ENCODE measurements around the gene NRL.
A peak's percentile ranks its signal among the peaks of the same experiment; 100 is the strongest.
"Not testable (repeated sequence)": the region's sequence is repeated elsewhere in the genome, so short reads cannot be mapped to it uniquely, and the experiment has no call there.

Gene NRL

DNA sequence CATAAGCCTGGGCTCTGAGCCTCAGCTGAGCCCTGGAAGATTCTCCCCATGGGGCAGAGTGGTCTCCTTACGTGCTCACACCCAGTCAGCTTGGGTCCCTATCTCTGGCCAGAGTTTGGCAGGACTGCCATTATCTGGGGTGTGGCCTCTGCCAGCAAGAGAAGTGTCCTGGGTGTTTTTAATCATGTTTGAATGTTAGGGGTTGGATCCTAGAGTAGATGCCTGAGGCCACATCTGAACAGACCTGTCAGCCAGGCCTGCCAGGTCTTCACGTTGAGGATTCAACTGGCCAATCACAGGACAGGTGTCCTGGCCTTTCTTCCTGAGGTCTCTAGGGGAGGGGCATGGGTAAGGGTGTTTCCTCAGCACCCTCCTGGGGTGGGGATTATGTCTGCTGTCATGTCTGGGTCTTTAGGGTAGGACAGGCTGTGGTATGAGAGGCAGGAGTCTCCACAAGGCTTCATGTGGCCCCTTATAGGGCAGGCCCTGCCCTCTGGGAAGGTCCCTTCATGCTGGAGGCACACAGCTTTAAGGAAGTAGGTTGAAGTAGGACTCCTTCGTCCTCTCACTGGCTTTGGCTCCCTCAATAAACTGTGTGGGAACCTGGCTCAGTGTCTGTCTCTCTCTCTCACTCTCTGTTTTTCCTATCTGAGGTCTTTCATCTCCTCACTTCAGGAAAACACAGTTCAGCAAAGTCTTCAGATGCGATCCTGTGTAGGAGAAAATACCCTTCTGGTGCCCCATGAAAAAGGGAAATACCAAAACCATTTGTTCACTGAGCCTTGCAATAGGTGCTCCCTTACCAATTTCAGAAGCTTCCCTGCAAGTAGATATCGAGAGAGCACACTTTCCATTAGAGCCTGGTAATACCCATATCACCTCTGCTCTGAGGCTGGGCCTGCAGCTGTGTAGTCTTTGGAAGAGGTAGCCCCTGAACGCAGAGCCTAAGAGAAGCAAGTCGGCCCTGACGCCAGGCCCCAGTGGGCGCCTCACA, 9.0 kb upstream of the NRL start:
- no peak for DNase-seq

DNA sequence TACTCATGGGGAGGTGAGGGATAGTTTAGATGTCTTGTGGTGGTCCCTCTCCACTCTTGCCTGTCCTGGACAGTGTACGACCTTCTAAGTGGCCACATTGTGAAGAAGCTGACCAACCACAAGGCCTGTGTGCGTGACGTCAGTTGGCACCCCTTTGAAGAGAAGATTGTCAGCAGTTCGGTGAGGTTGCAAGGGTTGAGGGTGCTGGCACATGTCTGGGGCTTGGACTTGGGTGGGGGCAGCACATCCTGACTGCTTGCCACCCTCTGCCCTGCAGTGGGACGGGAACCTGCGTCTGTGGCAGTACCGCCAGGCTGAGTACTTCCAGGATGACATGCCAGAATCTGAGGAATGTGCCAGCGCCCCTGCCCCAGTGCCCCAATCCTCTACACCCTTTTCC, 8.1 kb upstream of the NRL start:
- no peak for DNase-seq

DNA sequence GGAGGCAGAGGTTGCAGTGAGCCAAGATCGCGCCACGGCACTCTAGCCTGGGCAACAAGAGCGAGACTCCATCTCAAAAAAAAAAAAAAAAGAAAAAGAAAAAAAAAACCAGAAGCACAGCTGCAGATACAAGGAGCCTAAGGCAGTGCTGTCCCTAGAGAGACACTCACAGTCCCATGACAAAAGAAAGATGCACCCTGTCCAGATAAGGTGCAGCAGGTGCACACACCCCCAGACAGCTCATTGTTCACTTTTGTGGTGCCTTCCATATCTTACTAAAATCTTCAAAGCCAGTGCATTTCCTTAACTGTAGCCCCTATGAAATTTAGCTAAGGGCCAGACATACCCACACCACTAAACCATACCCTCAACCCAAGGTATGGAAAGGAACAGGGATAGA, 7.7 kb upstream of the NRL start:
- DNase-seq: no peak

DNA sequence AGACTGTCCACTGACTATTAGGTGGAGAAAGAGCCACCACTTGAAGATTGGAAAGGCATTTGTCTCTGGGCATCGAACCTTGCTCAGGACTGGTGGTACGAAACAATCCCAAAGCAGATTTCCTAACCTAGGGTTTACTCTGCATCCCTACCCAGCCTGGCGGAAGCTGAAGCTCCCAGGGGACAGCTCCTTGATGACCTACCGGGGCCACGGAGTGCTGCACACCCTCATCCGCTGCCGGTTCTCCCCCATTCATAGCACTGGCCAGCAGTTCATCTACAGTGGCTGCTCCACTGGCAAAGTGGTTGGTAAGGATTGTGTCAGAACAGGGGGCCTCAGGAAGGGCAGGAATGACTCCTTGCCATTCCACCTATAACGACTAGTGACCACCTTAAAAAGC, 6.5 kb upstream of the NRL start:
- no peak for DNase-seq

DNA sequence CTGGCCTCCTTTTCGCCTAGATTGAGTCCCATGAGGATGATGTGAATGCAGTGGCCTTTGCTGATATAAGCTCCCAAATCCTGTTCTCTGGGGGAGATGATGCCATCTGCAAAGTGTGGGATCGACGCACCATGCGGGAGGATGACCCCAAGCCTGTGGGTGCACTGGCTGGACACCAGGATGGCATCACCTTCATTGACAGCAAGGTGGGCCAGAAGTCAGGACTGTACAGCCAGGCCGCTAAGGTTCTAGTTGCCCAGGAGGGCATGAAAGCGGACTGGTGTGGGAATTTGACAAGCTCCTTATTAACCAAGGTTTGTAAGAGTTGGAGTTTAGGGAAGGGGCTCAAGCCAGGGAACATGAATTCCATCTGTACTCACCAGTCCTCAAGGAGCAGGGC, 4.9 kb upstream of the NRL start:
- no peak for DNase-seq

DNA sequence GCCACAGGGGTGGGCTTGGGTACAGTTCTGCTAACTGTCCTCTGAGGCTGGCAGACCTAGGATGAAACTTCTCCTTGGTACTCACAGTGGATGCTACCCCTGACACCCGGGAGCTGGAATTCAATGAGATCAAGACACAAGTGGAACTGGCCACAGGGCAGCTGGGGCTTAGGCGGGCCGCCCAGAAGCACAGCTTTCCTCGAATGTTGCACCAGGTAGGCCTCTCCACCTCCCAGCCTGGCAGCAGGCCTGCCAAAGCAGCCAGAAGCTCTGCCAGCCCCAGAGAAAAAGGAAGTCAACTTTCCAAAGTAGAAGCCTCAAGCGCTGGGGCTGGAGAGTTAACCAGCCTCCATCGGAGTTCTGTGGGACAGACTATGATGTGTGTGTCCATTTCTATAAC, 2.4 kb upstream of the NRL start:
- DNase-seq: no peak

DNA sequence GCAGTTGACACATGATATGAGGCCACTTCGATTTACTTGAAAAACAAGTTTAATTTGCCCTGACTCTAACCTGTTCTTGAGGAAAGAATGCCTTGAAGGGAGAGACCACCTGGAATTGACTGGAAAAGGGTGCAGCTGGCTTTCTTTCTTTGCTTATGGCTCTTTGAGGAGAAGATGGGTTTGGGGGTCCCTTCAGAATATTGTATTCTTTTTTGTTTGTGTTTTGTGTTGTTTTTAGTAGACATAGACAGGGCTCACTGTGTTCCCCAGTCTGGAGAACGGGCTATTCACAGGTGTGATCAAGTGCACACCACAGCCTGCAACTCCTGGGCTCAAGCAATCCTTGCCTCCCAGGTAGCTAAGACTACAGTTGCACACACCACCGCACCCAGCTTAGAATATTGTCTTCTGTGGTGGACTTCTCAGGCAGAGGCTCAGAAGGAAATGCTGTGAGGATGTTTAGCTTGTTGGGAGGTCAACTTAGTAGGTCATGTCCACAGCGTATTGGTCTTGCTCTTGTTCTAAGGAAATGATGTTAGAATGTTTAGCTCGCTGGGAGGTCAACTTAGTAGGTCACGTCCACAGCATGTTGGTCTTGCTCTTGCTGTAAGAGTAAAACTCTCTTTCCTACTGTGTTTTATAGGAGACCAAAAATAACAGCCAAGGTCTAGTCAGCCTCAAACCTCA, 1.5 kb upstream of the NRL start:
- DNase-seq: no peak

DNA sequence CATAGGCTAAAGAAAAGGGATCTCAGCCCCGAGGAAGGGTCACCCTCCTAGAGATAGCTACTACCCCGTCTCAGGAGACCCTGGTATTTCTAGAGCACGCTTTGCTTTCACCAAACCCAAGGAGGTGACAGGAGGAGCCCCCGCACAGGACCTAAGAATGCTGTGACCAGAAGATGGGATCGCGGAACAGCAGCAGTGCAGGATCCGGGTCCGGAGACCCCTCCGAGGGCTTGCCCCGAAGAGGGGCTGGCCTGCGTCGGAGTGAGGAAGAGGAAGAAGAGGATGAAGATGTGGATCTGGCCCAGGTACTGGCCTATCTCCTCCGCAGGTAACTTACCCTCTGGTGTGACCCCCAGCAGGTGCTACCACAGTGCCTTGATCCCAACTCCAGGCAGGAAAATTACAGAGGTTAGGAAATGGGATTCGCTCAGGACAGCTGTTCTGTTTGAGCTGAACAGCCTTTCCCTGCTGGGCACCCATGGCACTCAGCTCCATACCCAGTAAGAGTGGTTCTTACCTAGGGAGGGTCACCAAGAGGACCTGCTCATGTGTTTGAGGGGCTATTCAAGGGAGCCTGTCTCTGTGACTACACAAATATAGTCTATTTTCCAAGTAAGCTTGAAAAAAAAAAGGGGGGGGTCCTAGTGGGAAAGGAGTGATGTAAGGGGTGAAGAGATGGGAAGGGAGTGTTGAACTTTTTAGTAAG, 826 bp upstream of the NRL start:
- DNase-seq: no peak

DNA sequence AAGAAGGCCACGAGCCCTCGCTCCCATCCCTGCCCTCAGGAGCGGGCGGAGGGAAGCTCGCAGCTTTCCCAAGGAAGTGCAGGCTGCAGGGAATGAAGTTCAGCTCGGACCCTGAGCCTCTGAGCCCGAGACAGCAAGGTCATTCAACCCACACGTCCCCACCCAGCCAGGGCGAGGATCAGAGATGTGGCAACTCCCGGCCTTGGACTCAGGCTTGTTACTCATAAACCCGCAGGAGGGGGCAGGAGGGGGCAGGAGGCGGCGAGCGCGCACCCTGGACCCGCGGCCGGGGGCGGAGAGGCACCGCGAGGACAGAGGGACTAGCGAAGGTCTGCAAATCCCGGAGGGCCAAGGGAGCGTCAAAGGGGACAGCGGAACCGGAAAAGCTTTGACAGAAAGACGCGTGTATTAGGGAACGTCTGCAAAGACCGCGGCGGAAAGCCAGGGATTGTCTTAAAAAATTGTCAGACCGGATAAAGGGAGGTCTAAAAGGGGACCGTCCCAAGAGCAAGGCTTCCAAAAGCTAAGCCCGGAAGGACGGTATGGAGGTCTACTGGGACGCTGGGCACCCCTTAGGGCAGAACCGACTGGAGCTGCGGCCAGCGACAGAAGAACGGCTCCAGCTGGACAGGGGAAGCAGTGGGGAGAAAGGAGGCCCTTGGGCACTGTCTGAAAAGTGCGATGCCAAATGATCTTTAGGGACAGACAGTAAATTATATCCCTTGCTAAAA, 783 bp downstream of the NRL start:
- peak; percentile 92 for DNase-seq

DNA sequence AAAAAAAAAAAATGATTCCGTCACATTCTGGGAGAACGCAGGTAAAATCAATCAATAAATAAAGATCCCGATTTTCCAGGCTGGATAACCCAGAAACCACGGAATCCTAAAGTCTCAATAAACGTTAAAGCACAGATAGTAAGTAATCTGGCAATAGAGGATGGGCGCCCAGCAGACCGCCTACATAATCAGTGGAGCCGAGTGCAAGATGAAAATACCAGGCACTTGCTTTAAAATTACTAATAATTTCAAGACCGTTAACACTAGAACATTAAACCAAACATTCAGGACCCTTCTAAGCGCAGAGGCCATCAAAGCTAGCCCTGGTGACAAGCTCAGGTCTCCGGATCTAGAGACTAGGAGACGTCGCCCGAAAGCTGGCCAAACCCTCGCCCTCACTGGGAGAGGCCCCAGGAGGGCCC, 1.4 kb downstream of the NRL start:
- DNase-seq: no peak

DNA sequence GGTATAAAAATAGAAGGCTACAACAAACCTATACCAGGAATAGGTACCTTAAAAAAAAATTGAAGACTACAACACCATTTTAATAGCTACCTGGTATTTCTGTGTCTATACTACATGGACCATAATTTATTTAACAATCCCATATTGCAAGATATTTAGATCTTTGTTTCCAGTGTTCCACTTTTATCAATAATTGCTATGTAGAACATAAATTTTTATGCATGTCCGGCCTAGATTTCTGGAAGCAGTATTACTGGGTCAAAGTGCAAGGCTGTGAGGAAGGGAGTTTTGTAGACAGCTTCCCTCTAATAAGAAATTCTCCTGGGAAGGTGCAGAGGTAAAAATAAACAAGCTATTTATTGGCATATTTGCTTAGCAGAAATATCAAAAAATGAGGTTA, 4.2 kb downstream of the NRL start:
- DNase-seq: no peak

DNA sequence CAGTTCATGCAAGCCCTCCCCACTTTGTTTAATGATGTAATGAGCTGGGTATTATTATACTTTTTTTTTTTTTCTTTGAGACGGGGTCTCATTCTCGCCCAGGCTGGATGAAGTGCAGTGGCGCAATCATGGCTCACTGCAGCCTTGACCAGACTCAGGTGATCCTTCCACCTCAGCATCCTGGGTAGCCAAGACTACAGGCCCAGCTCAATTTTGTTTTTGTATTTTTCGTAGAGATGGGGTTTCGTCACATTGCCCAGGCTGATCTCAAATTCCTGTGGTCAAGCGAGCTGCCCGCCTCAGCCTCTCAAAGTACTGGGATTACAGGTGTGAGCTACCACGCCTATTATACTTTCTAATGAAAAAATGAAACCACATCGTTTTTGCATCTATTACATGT, 4.7 kb downstream of the NRL start:
- no peak for DNase-seq

DNA sequence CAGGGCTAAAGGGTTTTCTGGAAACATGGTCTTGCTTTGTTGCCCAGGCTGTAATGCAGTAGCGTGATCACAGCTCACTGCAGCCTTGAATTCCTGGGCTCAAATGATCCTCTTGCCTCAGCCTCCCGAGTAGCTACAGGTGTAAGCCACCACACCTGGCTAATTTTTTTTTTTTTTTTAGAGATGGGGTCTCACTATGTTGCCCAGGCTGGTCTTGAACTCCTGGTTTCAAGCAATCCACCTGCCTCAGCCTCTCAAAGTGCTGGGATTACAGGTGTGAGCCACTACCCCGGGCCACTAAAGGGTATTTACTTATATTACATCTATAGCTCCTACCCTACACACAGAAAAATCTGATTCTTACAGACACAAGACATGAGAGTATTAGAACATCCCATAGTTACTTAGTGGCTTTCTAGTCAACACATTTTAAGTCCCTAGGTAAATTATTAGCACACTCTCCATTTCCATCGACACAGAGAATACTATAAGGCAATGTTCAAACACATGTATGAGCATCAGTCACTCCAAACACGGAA, 6.3 kb downstream of the NRL start:
- DNase-seq: no peak

DNA sequence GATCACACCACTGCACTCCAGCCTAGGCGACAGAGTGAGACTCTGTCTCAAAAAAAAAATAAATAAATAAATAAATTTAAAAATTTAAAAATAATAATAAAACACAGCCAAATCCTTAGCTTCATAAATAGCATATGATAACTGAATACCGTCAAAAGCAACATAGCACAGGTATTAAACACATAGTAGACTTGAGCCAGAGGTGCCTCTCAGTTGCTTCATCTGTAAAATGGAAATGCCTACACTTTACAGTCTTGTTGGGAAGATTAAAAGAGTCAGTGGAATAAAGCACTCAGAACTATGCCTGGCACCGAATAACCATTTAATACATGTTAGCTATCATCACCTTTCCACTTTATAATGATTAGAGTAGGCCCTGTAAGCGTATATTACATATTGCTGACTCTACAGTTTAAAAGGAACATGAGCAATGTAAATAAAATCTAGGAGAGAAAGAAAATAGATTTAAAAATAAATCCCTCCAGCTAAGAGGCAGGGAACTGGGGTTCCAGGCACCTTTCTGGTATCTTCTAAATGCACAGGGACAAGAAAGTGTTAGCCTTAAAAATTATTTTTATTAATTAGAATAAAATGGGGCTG, 8.0 kb downstream of the NRL start:
- no peak for DNase-seq

DNA sequence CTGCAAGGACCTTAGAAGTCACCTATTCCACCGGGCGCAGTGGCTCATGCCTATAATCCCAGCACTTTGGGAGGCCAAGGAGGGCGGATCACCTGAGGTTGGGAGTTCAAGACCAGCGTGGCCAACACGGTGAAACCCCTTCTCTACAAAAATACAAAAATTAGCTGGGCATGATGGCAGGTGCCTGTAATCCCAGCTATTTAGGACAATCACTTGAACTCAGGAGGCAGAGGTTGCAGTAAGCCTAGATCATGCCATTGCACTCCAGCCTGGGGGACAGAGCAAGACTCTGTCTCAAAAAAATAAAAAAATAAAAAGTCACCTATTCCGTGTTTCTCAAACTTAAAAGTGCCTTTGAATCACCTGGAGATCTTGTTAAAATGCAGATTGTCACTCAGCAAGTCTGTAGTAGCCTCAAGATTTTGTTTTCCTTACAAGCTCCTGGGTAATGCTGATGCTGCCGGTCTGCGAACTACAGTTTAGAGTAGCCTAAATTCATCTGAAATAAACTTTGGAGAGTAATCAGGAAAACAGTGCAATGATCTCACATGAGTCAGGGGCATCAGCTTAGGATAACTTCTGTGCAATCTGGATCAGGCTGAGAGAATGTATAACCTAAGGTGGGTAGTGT, 9.0 kb downstream of the NRL start:
- not testable (repeated sequence) for DNase-seq

DNA sequence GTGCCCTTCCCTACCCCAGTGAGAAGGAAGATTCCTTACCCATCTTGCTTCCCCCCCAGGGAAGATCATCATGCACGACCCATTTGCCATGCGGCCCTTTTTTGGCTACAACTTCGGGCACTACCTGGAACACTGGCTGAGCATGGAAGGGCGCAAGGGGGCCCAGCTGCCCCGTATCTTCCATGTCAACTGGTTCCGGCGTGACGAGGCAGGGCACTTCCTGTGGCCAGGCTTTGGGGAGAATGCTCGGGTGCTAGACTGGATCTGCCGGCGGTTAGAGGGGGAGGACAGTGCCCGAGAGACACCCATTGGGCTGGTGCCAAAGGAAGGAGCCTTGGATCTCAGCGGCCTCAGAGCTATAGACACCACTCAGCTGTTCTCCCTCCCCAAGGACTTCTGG, 11.3 kb downstream of the NRL start:
- DNase-seq: no peak

DNA sequence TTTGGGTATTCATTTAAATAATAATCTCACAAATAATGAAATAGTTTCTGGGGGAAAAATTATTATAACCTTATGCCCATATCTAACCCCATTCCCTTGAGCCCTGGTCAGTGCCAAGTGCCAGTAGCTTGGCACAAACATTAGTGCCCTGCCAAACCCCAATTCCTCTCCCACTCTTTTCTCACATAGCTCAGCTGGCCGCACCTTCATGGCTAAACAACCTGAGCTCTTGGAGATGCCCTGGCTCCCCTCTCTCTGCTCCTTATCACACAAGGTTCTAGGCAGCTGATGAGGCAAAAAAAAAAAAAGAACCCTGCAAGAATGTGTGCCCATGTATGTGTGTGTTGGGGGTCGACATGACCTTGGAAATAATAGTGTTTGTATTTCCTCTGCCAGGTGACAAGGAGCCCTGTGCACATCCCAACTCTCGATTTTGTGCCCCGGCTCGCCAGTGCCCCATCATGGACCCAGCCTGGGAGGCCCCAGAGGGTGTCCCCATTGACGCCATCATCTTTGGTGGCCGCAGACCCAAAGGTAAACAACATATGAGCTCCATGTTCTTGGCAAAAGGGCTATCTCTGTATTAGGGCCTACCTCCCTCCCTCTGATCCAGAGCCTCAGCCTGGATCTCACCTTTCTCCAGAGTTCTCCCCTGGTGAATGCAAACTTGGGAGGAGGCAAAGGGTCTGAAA, 12.2 kb downstream of the NRL start:
- DNase-seq: no peak

DNA sequence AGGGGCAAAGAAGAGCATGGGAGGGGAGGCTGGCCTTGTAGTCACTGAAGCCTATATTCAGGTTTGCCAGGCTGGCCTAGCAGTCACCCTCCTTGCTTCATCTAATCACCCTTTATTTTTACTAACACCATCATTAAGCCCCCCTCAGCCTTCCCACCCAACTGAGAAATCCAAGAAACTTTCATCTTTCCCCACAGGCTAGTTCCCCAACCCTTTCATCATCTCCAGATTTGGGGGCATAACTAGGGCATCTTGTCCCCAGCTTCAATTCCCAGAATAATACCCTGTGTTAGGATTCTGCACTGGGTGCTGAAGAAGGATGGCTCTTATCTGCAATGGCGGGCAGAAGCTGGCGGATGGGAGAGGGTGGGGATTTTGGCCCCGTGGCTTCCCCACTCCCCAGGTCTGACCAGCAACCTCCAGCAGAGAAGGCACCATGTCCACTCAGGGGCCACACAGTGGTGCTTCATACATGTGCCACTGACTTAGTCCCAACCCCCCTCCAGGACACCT, 13.7 kb downstream of the NRL start:
- no peak for DNase-seq

DNA sequence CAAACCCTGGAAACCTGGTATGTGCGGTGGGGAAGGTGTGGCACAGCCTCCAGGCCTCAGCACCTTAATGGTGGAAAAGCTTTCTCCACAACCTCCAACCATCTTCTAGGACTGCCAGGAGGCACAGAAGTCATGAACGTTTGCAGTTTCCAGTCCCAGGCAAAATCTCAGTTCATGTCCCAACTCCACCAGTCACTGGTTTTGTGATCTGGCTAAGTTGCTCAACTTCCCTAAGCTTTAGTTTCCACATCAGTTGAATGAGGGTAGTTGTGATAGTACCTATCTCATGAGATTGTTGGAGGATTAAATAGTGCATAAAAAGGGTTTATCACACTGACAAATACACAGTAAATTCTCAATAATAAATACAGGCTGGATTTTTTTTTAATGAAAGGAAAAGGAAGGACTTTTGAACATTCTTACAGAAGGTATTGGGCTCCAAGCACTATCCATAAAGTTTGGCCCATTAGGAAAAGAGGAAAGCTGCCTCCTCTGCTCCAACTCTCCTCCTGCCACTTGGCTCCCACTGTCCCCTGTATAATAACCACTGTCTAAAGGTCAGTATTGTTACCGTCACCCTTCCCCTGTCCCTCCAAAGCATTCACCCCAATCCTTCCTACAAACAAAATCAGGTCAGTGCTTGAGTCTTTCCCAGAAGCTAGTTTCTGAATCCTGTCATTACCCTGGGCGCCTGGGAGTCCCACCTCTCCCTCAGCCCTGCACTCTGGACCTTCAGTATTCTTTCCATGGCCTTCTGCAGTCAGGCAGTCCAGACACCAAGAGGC, 14.4 kb downstream of the NRL start:
- DNase-seq: no peak
